ENCODE measurements around the gene LRP2.

The LRP2 gene

DNA sequence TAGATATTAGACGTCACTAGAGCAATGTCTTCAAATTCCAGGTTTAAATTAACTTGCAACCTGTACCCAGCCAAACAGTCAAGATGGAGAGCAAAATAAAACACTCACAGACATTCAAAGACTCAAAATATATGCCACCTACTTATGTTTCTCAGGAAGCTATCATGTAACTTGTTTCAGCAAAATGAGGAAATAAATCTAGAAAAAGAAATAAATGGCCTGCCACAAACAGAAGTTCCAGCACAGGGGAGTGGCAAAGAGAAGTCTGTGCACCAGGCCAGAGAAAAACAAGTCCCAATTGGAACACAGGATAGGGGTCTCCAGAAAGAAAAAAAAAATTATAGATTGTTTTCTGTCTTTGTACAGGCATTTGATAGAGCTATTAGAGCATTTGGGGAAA lies 96.7 kb downstream of the LRP2 start:
- H3K27me3 ChIP-seq = no peaks in the 10 kb centered on the region
- no peaks in the 10 kb centered on the region for H3K36me3 ChIP-seq
- H3K4me1 ChIP-seq = no peaks in the 10 kb centered on the region
- DNase-seq = no peak
- TF ChIP-seq, protein P1, sequence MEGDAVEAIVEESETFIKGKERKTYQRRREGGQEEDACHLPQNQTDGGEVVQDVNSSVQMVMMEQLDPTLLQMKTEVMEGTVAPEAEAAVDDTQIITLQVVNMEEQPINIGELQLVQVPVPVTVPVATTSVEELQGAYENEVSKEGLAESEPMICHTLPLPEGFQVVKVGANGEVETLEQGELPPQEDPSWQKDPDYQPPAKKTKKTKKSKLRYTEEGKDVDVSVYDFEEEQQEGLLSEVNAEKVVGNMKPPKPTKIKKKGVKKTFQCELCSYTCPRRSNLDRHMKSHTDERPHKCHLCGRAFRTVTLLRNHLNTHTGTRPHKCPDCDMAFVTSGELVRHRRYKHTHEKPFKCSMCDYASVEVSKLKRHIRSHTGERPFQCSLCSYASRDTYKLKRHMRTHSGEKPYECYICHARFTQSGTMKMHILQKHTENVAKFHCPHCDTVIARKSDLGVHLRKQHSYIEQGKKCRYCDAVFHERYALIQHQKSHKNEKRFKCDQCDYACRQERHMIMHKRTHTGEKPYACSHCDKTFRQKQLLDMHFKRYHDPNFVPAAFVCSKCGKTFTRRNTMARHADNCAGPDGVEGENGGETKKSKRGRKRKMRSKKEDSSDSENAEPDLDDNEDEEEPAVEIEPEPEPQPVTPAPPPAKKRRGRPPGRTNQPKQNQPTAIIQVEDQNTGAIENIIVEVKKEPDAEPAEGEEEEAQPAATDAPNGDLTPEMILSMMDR (IDR thresholded peaks at IDR 0.05; ENCODE audit: low read depth, low read length) = no peak
- no peaks in the 10 kb centered on the region for H3K9me3 ChIP-seq
- H3K4me3 ChIP-seq (ENCODE audit: low read depth, low read length) = no peak overlapping the region

DNA sequence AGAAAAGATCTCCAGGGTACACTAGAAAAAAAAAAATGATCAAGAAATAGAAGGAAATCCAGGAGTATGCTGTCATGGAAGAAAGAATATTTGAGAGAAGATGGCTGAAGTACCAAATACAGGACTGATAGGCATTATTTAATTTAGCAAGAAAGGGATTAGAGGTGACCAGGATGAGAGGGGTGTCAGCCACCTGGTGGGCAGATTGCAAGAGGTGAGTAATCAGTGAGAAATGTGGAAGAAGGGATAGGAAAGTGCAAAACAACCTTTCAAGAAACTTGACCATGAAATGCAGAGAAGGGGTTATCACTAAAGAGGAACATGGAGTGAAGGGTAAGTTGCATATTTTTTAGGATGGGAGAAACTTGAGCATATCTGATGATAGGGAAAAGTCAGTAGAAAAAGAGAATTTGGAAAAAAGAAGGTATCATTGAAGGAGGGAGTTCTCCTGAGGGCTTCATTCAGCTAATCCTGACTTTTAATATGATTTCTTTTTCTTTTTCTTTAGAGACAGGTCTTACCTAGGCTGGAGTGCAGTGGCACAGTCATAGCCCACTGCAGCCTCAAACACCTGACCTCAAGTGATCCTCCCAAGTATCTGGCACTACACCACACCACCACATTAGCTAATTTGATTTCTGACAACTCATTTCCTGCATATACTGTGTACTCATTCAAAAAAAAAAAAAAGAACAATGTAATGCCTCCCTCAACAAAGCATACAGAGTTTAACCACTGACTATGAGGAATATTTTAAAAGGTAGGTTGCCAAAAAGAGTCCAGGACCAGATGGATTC lies 101.3 kb downstream of the LRP2 start:
- no peaks in the 10 kb centered on the region for H3K27me3 ChIP-seq
- TF ChIP-seq, protein P1 (IDR thresholded peaks at IDR 0.05; ENCODE audit: low read depth, low read length) = no peak
- H3K4me3 ChIP-seq (ENCODE audit: low read depth, low read length) = no peak overlapping the region
- H3K9me3 ChIP-seq = no peaks in the 10 kb centered on the region
- H3K4me1 ChIP-seq = no peaks in the 10 kb centered on the region
- no peaks in the 10 kb centered on the region for H3K36me3 ChIP-seq
- DNase-seq = no peak

DNA sequence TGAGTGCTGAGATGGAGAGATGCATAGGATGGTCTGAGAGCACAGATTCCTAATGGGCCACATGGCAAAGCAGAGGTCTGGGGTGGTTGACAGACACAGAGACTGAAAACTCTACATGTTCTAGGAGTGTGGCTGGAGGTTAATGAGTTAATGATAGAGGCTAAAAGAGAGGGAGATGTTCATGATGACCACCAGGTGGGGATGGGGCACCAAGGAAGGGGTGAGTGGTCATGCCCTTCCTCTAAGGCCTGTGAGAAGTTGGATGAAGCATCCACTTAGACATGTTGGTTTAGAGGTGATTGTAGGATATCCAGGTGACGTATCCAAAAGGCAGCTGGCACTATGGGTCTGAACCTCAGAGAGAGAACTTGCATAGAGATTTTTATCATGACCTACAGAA lies 102.1 kb downstream of the LRP2 start:
- Histone ChIP-seq H3K4me1 (no peaks in the 10 kb centered on the region), H3K9me3 (no peaks in the 10 kb centered on the region), H3K36me3 (no peaks in the 10 kb centered on the region), H3K4me3 (ENCODE audit: low read depth, low read length) (no peak overlapping the region), H3K27me3 (no peaks in the 10 kb centered on the region)
- TF ChIP-seq, protein P1 (IDR thresholded peaks at IDR 0.05; ENCODE audit: low read depth, low read length) = no peak
- DNase-seq = no peak

DNA sequence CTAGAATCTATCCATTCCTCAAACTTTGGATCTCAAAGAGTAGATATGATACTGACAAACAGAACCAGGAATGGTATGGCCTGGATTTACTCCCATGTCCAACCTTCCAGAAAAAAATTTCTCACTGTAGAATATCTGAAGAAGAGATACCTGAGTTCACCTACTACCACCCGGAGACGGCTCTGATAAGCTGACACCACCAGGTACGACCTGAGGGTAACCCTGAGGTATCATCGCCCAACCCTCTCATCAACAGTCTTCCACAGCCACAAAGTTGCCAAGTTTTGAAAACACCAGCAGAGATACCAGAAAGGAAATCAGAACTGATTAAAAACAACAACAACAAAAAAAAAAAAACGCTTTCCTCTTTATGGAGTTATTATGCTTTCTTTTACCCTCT lies 102.9 kb downstream of the LRP2 start:
- no peaks in the 10 kb centered on the region for H3K36me3 ChIP-seq
- H3K9me3 ChIP-seq = no peaks in the 10 kb centered on the region
- no peaks in the 10 kb centered on the region for H3K27me3 ChIP-seq
- H3K4me3 ChIP-seq (ENCODE audit: low read depth, low read length) = no peak overlapping the region
- H3K4me1 ChIP-seq = no peaks in the 10 kb centered on the region
- TF ChIP-seq, protein P1 (IDR thresholded peaks at IDR 0.05; ENCODE audit: low read depth, low read length) = no peak
- no peak for DNase-seq

DNA sequence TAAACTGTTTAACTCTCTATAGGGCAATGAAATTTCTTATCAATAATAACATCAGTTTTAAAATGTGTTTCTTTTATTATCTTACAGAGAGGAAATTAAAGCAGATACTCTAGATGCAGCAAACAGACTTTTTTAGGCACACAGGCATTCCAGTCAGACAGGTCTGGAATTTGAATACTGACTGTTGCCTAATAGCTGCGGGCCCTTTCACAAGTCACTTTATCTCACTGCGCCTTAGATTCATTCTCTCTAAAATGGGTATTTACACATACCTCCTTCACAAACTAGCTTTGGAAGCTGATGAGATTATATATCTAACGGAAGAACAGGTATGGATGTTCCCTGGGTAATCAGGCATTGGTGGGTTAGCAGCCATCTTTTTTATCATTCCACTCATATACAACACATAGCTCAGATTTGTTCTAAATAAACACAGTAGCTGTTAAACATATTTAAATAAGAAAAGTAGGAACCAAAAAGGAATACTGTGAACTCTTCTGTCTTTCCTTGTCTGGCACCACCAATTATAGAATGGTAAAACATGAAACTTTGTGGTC lies 104.2 kb downstream of the LRP2 start:
- no peak for DNase-seq
- TF ChIP-seq, protein P1 (IDR thresholded peaks at IDR 0.05; ENCODE audit: low read depth, low read length) = no peak
- Histone ChIP-seq H3K27me3 (no peaks in the 10 kb centered on the region), H3K36me3 (no peaks in the 10 kb centered on the region), H3K9me3 (no peaks in the 10 kb centered on the region), H3K4me3 (ENCODE audit: low read depth, low read length) (no peak overlapping the region), H3K4me1 (no peaks in the 10 kb centered on the region)

DNA sequence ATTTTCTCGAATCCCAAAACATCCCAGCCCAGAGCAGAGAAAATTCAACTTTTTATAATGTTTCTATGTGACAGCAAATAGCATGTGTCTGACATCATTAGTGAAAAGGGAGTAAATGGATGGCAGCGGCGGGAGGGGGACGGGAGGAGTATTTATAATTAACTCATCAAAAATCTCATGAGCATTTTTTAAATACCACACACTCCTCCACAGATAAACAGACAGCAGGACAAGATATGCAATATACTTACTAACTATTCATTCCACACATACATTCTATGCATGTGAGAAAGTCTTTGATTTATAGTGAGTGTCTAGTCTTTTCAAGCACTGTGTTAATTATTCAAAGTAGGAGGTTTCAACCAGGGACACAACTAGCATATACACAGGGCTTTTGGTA lies 107.6 kb downstream of the LRP2 start:
- no peak for DNase-seq
- TF ChIP-seq, protein P1 (IDR thresholded peaks at IDR 0.05; ENCODE audit: low read depth, low read length) = no peak
- H3K4me3 ChIP-seq (ENCODE audit: low read depth, low read length) = no peak overlapping the region

More for the DNA sequence above, 107.6 kb downstream of the LRP2 start:
- Histone ChIP-seq H3K4me1 (no peaks in the 10 kb centered on the region), H3K27me3 (no peaks in the 10 kb centered on the region), H3K9me3 (no peaks in the 10 kb centered on the region), H3K36me3 (no peaks in the 10 kb centered on the region)
